IMR-90 (cell line): ENCODE measurements around the gene CNTN5.

Source experiments
- FOS ChIP-seq: fragments of 150-350 bp; IDR thresholded peaks from 2 replicates; pipeline ENCODE4 v1.6.1; 2016; ENCODE audit warnings: low read depth, low read length
- MAFK ChIP-seq: IDR thresholded peaks from 2 replicates; pipeline ENCODE4 v1.6.1; 2012; ENCODE audit warnings: low read depth, low read length, improper control_type of control experiment
- RAD21 ChIP-seq: IDR thresholded peaks from 2 replicates; pipeline ENCODE4 v1.6.1; 2012; ENCODE audit warnings: low read length, improper control_type of control experiment
- SMC3 ChIP-seq: fragments of 150-350 bp; IDR thresholded peaks from 2 replicates; pipeline ENCODE4 v1.6.1; 2016; ENCODE audit warnings: low read depth, mild to moderate bottlenecking, antibody characterized with exemption, low read length, moderate library complexity
- TF ChIP-seq, protein P1 (sequence below): conservative IDR thresholded peaks from 2 replicates; pipeline ENCODE4 v1.5.1; 2012; ENCODE audit warnings: mild to moderate bottlenecking, low read depth, low read length, improper control_type of control experiment
- TF ChIP-seq, protein P2 (sequence below): fragments of 150-350 bp; IDR thresholded peaks from 2 replicates; pipeline ENCODE4 v1.6.1; 2016; ENCODE audit warnings: low read depth, mild to moderate bottlenecking, low read length, moderate library complexity, borderline replicate concordance
- TF ChIP-seq, protein P3 (sequence below): fragments of 150-350 bp; IDR thresholded peaks from 2 replicates; pipeline ENCODE4 v1.6.1; 2017; ENCODE audit warnings: mild to moderate bottlenecking, antibody characterized with exemption, low read length, low read depth

DNA sequence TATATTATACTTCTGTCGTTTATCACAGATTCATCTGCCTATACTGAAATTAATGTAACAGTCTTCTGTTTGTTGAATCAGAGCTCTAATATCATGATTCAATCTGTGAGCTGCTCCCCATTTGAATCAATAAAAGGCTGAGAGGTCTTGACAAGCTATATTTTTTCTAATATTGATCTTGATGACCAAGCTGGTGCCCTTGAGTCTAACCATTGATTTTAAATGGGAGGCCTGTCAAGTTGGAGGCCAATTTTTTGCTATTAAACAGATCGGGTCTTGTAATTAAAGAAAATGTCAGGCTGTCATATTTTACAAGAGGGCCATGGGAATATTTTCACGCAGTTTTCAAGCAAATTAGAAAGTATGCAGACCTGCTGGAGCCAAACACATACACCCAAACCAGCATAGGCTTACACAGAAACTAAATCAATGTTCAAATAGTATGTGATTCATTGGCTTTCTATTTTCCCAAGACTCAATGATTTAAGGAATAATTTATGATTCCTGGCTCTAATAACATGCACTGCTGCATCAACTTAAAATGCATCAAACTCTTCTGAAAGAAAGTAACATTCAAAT, 286.9 kb downstream of the CNTN5 start:
- TF ChIP-seq, protein P1, sequence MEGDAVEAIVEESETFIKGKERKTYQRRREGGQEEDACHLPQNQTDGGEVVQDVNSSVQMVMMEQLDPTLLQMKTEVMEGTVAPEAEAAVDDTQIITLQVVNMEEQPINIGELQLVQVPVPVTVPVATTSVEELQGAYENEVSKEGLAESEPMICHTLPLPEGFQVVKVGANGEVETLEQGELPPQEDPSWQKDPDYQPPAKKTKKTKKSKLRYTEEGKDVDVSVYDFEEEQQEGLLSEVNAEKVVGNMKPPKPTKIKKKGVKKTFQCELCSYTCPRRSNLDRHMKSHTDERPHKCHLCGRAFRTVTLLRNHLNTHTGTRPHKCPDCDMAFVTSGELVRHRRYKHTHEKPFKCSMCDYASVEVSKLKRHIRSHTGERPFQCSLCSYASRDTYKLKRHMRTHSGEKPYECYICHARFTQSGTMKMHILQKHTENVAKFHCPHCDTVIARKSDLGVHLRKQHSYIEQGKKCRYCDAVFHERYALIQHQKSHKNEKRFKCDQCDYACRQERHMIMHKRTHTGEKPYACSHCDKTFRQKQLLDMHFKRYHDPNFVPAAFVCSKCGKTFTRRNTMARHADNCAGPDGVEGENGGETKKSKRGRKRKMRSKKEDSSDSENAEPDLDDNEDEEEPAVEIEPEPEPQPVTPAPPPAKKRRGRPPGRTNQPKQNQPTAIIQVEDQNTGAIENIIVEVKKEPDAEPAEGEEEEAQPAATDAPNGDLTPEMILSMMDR: no peak
- TF ChIP-seq FOS (no peak), RAD21 (no peak), MAFK (no peak), SMC3 (no peak)
- TF ChIP-seq, protein P2, sequence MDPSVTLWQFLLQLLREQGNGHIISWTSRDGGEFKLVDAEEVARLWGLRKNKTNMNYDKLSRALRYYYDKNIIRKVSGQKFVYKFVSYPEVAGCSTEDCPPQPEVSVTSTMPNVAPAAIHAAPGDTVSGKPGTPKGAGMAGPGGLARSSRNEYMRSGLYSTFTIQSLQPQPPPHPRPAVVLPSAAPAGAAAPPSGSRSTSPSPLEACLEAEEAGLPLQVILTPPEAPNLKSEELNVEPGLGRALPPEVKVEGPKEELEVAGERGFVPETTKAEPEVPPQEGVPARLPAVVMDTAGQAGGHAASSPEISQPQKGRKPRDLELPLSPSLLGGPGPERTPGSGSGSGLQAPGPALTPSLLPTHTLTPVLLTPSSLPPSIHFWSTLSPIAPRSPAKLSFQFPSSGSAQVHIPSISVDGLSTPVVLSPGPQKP: no peak
- TF ChIP-seq, protein P3, sequence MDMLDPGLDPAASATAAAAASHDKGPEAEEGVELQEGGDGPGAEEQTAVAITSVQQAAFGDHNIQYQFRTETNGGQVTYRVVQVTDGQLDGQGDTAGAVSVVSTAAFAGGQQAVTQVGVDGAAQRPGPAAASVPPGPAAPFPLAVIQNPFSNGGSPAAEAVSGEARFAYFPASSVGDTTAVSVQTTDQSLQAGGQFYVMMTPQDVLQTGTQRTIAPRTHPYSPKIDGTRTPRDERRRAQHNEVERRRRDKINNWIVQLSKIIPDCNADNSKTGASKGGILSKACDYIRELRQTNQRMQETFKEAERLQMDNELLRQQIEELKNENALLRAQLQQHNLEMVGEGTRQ: no peak
